HUES48 (cell line): ENCODE results near the gene PTGES2.
"Not testable (repeated sequence)": the region's sequence is repeated elsewhere in the genome, so short reads cannot be mapped to it uniquely, and the experiment has no call there.

Experiments
- H3K27ac ChIP-seq: one replicate; pipeline ENCODE4 v1.7.0; 2013; ENCODE audit warnings: low read depth, low read length, inconsistent platforms
- H3K27me3 ChIP-seq: 2 replicates; pipeline ENCODE4 v1.6.1; 2013; ENCODE audit warnings: mild to moderate bottlenecking, low read length; ENCODE audit not compliant: control insufficient read depth, insufficient read depth
- H3K36me3 ChIP-seq: 2 replicates; pipeline ENCODE4 v1.6.1; 2013; ENCODE audit warnings: low read length; ENCODE audit not compliant: control insufficient read depth, insufficient read depth
- H3K4me1 ChIP-seq: 2 replicates; pipeline ENCODE4 v1.6.1; 2013; ENCODE audit warnings: mild to moderate bottlenecking, low read length; ENCODE audit not compliant: control insufficient read depth, insufficient read depth
- H3K4me3 ChIP-seq: 2 replicates; pipeline ENCODE4 v1.5.1; 2013; ENCODE audit warnings: mild to moderate bottlenecking, low read depth, low read length
- H3K9ac ChIP-seq: 2 replicates; pipeline ENCODE4 v1.6.1; 2013; ENCODE audit warnings: mild to moderate bottlenecking, low read depth, low read length, moderate library complexity
- H3K9me3 ChIP-seq: 2 replicates; pipeline ENCODE4 v1.6.1; 2013; ENCODE audit warnings: low read length; ENCODE audit not compliant: control insufficient read depth, insufficient read depth

PTGES2 gene

GRCh38 chr9:128131346-128131745 is 3.8 kb upstream of the PTGES2 start:
- H3K27ac ChIP-seq, H3K36me3 ChIP-seq, H3K9ac ChIP-seq, H3K27me3 ChIP-seq, H3K4me3 ChIP-seq, H3K9me3 ChIP-seq, H3K4me1 ChIP-seq: not testable (repeated sequence)

- H3K27me3 ChIP-seq, H3K4me3 ChIP-seq, H3K4me1 ChIP-seq, H3K36me3 ChIP-seq, H3K9ac ChIP-seq, H3K27ac ChIP-seq, H3K9me3 ChIP-seq: not testable (repeated sequence)
These were observed 3.1 kb upstream of the PTGES2 start for GRCh38 chr9:128130651-128131050.

- not testable (repeated sequence) for H3K27ac ChIP-seq, H3K9me3 ChIP-seq, H3K4me3 ChIP-seq, H3K4me1 ChIP-seq, H3K27me3 ChIP-seq, H3K36me3 ChIP-seq, H3K9ac ChIP-seq
These were observed 2.6 kb upstream of the PTGES2 start for GRCh38 chr9:128129976-128130590.

GRCh38 chr9:128128836-128129590 is 1.5 kb upstream of the PTGES2 start:
- Histone ChIP-seq H3K9ac (no peak overlapping the region), H3K9me3 (no peaks in the 10 kb centered on the region), H3K4me3 (peak overlapping the region; percentile 100), H3K4me1 (no peaks in the 10 kb centered on the region), H3K27ac (no peak overlapping the region), H3K36me3 (peaks cover 9% of the 10 kb centered on the region), H3K27me3 (peaks cover 7% of the 10 kb centered on the region)

- peak overlapping the region; percentile 99 for H3K27ac ChIP-seq
- peak overlapping the region; percentile 93 for H3K9ac ChIP-seq
- peaks cover 7% of the 10 kb centered on the region for H3K27me3 ChIP-seq
- H3K4me1 ChIP-seq = no peaks in the 10 kb centered on the region
- H3K36me3 ChIP-seq = peaks cover 17% of the 10 kb centered on the region
- peak overlapping the region; percentile 100 for H3K4me3 ChIP-seq
- H3K9me3 ChIP-seq = no peaks in the 10 kb centered on the region
These were observed 684 bp upstream of the PTGES2 start for GRCh38 chr9:128127990-128128835.

GRCh38 chr9:128125580-128126354 is 1.8 kb downstream of the PTGES2 start:
- no peak overlapping the region for H3K9ac ChIP-seq
- H3K4me1 ChIP-seq = no peaks in the 10 kb centered on the region
- H3K27me3 ChIP-seq = peaks cover 7% of the 10 kb centered on the region
- H3K4me3 ChIP-seq = no peak overlapping the region
- H3K9me3 ChIP-seq = no peaks in the 10 kb centered on the region
- H3K27ac ChIP-seq = no peak overlapping the region
- H3K36me3 ChIP-seq = peaks cover 41% of the 10 kb centered on the region

- Histone ChIP-seq H3K9ac (no peak overlapping the region), H3K36me3 (peaks cover 48% of the 10 kb centered on the region)
These were observed 2.5 kb downstream of the PTGES2 start for GRCh38 chr9:128124873-128125579.

GRCh38 chr9:128124451-128124850 is 3.1 kb downstream of the PTGES2 start:
- Histone ChIP-seq H3K27ac (no peak overlapping the region), H3K36me3 (peaks cover 48% of the 10 kb centered on the region), H3K27me3 (peaks cover 7% of the 10 kb centered on the region), H3K9ac (no peak overlapping the region), H3K4me1 (no peaks in the 10 kb centered on the region), H3K9me3 (no peaks in the 10 kb centered on the region), H3K4me3 (no peak overlapping the region)

More at GRCh38 chr9:128124873-128125579, 2.5 kb downstream of the PTGES2 start:
- Histone ChIP-seq H3K9me3 (no peaks in the 10 kb centered on the region), H3K27me3 (peaks cover 7% of the 10 kb centered on the region), H3K4me1 (no peaks in the 10 kb centered on the region), H3K4me3 (no peak overlapping the region), H3K27ac (no peak overlapping the region)

GRCh38 chr9:128123451-128124080 is 4.0 kb downstream of the PTGES2 start:
- H3K27me3 ChIP-seq = no peaks in the 10 kb centered on the region; the same call in 1 of the 2 replicates
- peaks cover 48% of the 10 kb centered on the region for H3K36me3 ChIP-seq
- no peak overlapping the region for H3K9ac ChIP-seq
- no peaks in the 10 kb centered on the region for H3K4me1 ChIP-seq
- H3K27ac ChIP-seq = no peak overlapping the region
- no peaks in the 10 kb centered on the region for H3K9me3 ChIP-seq
- H3K4me3 ChIP-seq = no peak overlapping the region

GRCh38 chr9:128122809-128123175 is 4.7 kb downstream of the PTGES2 start:
- Histone ChIP-seq H3K36me3 (peaks cover 48% of the 10 kb centered on the region), H3K27me3 (no peaks in the 10 kb centered on the region)

More at GRCh38 chr9:128122809-128123175, 4.7 kb downstream of the PTGES2 start:
- H3K4me3 ChIP-seq = no peak overlapping the region
- no peaks in the 10 kb centered on the region for H3K4me1 ChIP-seq
- no peaks in the 10 kb centered on the region for H3K9me3 ChIP-seq
- no peak overlapping the region for H3K9ac ChIP-seq
- no peak overlapping the region for H3K27ac ChIP-seq
